Neural cell (in vitro differentiated cells): ENCODE data around the gene SCYL1. TPM values are rescaled to one million over a fixed set of nuclear protein-coding genes. Genes with fewer than 3 reads are reported as not detected.

Experiments
- H2AFZ ChIP-seq: fragments of 200-600, 300-800 bp; sonication (generic), shearing (Covaris generic); 2 replicates; pipeline ENCODE4 v1.6.0; 2014; ENCODE audit warnings: low read depth, mild to moderate bottlenecking, antibody characterized with exemption, low read length, moderate library complexity
- H3F3A ChIP-seq: fragments of 200-600 bp; shearing (Covaris generic); 2 replicates; pipeline ENCODE4 v1.6.1; 2016; ENCODE audit warnings: mild to moderate bottlenecking, moderate library complexity, mixed read lengths, antibody characterized with exemption, low read length; ENCODE audit not compliant: insufficient read depth, poor library complexity, severe bottlenecking
- H3K27ac ChIP-seq: fragments of 200-600, 300-800 bp; sonication (generic), shearing (Covaris generic); 2 replicates; pipeline ENCODE4 v1.5.1; 2014; ENCODE audit warnings: mild to moderate bottlenecking, low read length, moderate library complexity
- H3K27me3 ChIP-seq: fragments of 300-800, 200-600 bp; sonication (generic), shearing (Covaris generic); 2 replicates; pipeline ENCODE4 v1.6.0; 2014; ENCODE audit warnings: mild to moderate bottlenecking, low read depth, low read length, moderate library complexity; ENCODE audit not compliant: insufficient read depth
- H3K36me3 ChIP-seq: fragments of 300-800, 200-600 bp; sonication (generic), shearing (Covaris generic); 2 replicates; pipeline ENCODE4 v1.5.1; 2014; ENCODE audit warnings: mild to moderate bottlenecking, antibody characterized with exemption, low read length, moderate library complexity; ENCODE audit not compliant: insufficient read depth
- H3K4me2 ChIP-seq: fragments of 300-800, 200-600 bp; sonication (generic), shearing (Covaris generic); 2 replicates; pipeline ENCODE4 v1.6.0; 2014; ENCODE audit warnings: mild to moderate bottlenecking, low read length
- H3K4me3 ChIP-seq: fragments of 300-800, 200-600 bp; sonication (generic), shearing (Covaris generic); 2 replicates; pipeline ENCODE4 v1.5.1; 2014; ENCODE audit warnings: mild to moderate bottlenecking, low read length, moderate library complexity
- H3K79me2 ChIP-seq: fragments of 200-600 bp; shearing (Covaris generic); replicated peaks from 2 replicates; pipeline ENCODE4 v1.6.0; 2014; ENCODE audit warnings: mild to moderate bottlenecking, low read length, moderate library complexity; ENCODE audit not compliant: insufficient read depth
- H3K9ac ChIP-seq: fragments of 300-800, 200-600 bp; sonication (generic), shearing (Covaris generic); 2 replicates; pipeline ENCODE4 v1.6.1; 2016; ENCODE audit warnings: mild to moderate bottlenecking, low read length, mixed read lengths
- H3K9me2 ChIP-seq: fragments of 200-600 bp; shearing (Covaris generic); 2 replicates; pipeline ENCODE4 v1.6.1; 2016; ENCODE audit warnings: mild to moderate bottlenecking, low read length, mixed read lengths; ENCODE audit not compliant: insufficient read depth
- H3K9me3 ChIP-seq: fragments of 200-600, 300-800 bp; sonication (generic), shearing (Covaris generic); 2 replicates; pipeline ENCODE4 v1.6.1; 2016; ENCODE audit warnings: mild to moderate bottlenecking, mixed run types, low read length, moderate library complexity, mixed read lengths
- H4K20me1 ChIP-seq: fragments of 200-600 bp; shearing (Covaris generic); 2 replicates; pipeline ENCODE4 v1.6.1; 2016; ENCODE audit warnings: mild to moderate bottlenecking, mixed run types; ENCODE audit not compliant: insufficient read depth
- EZH2 ChIP-seq: fragments of 200-600, 300-800 bp; shearing (Covaris generic), sonication (generic); IDR thresholded peaks from 2 replicates; pipeline ENCODE4 v1.6.1; 2014; ENCODE audit warnings: antibody characterized with exemption, low read length, borderline replicate concordance, mild to moderate bottlenecking; ENCODE audit not compliant: insufficient read depth, poor library complexity, severe bottlenecking
- MXI1 ChIP-seq: fragments of 450-650 bp; conservative IDR thresholded peaks from 2 replicates; pipeline ENCODE4 v1.6.1; 2014; ENCODE audit warnings: antibody characterized with exemption, mild to moderate bottlenecking; ENCODE audit not compliant: poor library complexity, severe bottlenecking
- POLR2AphosphoS5 ChIP-seq: IDR thresholded peaks from 2 replicates; pipeline ENCODE4 v1.6.1; 2012
- RAD21 ChIP-seq: fragments of 450-650 bp; conservative IDR thresholded peaks from 2 replicates; pipeline ENCODE4 v1.6.1; 2014; ENCODE audit warnings: antibody characterized with exemption, mild to moderate bottlenecking, moderate library complexity
- SMC3 ChIP-seq: fragments of 450-650 bp; conservative IDR thresholded peaks from 2 replicates; pipeline ENCODE4 v1.6.1; 2014; ENCODE audit warnings: antibody characterized with exemption, mild to moderate bottlenecking, moderate library complexity; ENCODE audit not compliant: poor library complexity
- TAF1 ChIP-seq: IDR thresholded peaks from 2 replicates; pipeline ENCODE4 v1.6.1; 2012; ENCODE audit warnings: low read depth
- polyA plus RNA-seq: library from polyadenylated mRNA; depleted of rRNA; stranded (reverse); fragments of >200 nt; gene quantifications from 2 replicates; pipeline ENCODE4 v1.2.3, GENCODE V29; 2014
- TF ChIP-seq, protein P1 (sequence below): fragments of 450-650 bp; IDR thresholded peaks from 2 replicates; pipeline ENCODE4 v1.5.1; 2014; ENCODE audit warnings: antibody characterized with exemption, mild to moderate bottlenecking, moderate library complexity; ENCODE audit not compliant: poor library complexity, severe bottlenecking
- TF ChIP-seq, protein P2 (sequence below): IDR thresholded peaks from 2 replicates; pipeline ENCODE4 v1.6.1; 2012; ENCODE audit warnings: borderline replicate concordance

Gene SCYL1
- polyA plus RNA-seq, 1 donor from 2014 or later, result 48.3 TPM

DNA sequence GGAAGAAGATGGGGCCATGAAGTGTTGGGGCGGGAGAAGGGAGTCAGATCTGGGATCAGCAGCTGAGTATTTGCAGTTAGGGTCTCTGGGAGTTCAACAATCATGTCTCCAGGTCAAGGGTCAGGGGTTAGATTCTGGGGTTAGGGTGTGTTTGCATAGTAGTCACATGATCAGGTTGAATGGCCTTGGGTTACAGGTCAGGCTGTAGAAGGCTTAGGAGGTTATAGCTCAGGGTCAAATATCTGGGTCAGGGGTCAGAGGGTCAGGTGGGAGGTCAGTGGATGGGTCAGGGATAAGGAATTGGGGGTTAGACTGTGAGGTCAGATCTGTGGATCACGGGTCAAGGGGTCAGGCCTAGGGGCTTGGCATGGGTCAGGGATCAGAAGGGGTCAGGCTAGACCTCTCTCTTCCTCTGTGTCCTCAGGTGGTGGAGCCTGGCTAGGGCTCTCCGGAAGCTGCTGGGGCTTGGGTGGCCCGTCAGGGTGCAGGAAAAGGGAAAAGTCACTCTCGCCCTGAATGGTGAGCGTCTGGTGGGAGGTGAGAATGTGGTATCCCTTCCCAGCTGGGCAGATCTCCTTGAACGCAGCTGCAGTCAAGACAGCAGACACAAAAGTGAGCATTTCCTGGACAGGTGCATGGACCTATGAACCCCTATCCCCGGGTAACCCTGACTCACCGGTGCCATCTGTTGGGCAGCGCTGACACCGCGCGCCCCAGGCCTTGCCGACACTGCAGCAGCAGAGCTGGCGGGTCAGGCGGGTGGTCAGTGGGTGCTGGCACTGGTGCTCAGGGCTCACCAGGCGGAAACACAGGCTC, 26.9 kb downstream of the SCYL1 start:
- Histone ChIP-seq H3K4me3 (no peak overlapping the region), H3F3A (no peaks in the 10 kb centered on the region), H2AFZ (no peak overlapping the region), H3K9me2 (no peaks in the 10 kb centered on the region), H3K4me2 (no peak overlapping the region), H3K79me2 (no peaks in the 10 kb centered on the region), H3K27ac (no peak overlapping the region), H3K9ac (no peak overlapping the region), H3K36me3 (no peaks in the 10 kb centered on the region), H3K9me3 (no peaks in the 10 kb centered on the region), H3K27me3 (peaks cover 7% of the 10 kb centered on the region), H4K20me1 (no peaks in the 10 kb centered on the region)
- no peak for TF ChIP-seq RAD21
- no peak for TF ChIP-seq TAF1
- TF ChIP-seq, protein P1, sequence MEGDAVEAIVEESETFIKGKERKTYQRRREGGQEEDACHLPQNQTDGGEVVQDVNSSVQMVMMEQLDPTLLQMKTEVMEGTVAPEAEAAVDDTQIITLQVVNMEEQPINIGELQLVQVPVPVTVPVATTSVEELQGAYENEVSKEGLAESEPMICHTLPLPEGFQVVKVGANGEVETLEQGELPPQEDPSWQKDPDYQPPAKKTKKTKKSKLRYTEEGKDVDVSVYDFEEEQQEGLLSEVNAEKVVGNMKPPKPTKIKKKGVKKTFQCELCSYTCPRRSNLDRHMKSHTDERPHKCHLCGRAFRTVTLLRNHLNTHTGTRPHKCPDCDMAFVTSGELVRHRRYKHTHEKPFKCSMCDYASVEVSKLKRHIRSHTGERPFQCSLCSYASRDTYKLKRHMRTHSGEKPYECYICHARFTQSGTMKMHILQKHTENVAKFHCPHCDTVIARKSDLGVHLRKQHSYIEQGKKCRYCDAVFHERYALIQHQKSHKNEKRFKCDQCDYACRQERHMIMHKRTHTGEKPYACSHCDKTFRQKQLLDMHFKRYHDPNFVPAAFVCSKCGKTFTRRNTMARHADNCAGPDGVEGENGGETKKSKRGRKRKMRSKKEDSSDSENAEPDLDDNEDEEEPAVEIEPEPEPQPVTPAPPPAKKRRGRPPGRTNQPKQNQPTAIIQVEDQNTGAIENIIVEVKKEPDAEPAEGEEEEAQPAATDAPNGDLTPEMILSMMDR, result peak; percentile 29
- TF ChIP-seq, protein P2, sequence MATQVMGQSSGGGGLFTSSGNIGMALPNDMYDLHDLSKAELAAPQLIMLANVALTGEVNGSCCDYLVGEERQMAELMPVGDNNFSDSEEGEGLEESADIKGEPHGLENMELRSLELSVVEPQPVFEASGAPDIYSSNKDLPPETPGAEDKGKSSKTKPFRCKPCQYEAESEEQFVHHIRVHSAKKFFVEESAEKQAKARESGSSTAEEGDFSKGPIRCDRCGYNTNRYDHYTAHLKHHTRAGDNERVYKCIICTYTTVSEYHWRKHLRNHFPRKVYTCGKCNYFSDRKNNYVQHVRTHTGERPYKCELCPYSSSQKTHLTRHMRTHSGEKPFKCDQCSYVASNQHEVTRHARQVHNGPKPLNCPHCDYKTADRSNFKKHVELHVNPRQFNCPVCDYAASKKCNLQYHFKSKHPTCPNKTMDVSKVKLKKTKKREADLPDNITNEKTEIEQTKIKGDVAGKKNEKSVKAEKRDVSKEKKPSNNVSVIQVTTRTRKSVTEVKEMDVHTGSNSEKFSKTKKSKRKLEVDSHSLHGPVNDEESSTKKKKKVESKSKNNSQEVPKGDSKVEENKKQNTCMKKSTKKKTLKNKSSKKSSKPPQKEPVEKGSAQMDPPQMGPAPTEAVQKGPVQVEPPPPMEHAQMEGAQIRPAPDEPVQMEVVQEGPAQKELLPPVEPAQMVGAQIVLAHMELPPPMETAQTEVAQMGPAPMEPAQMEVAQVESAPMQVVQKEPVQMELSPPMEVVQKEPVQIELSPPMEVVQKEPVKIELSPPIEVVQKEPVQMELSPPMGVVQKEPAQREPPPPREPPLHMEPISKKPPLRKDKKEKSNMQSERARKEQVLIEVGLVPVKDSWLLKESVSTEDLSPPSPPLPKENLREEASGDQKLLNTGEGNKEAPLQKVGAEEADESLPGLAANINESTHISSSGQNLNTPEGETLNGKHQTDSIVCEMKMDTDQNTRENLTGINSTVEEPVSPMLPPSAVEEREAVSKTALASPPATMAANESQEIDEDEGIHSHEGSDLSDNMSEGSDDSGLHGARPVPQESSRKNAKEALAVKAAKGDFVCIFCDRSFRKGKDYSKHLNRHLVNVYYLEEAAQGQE, result no peak

DNA sequence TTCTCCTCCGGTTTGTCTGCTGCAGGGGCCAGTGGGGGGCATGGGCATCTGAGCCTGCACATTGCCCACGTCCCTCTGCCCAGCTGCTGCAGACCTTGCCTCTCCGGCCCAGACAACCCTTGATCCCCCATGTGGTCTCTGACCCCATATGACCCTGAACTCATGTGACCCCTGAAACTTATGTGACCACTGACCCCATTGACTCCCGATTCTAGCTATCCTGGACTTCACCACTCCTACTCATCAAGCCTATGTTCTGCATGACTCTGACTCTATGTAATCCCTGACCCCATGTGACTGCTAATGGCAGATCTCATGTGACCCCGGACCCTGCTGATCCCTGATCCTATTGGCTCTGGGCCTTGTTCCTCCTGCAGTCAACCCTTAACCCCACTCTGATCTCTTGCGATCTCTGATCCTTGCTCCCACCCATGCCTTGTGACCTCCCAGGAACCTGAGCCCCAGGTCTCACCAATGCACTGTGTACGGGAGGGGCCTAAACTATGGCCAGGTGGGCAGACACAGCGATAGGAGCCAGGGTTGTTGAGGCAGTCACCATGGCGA, 27.6 kb downstream of the SCYL1 start:
- no peak overlapping the region for H2AFZ ChIP-seq
- no peak overlapping the region for H3K4me2 ChIP-seq
- H3K36me3 ChIP-seq, result no peaks in the 10 kb centered on the region
- TF ChIP-seq, protein P1, result no peak
- TF ChIP-seq TAF1 (no peak), POLR2AphosphoS5 (no peak), EZH2 (no peak), MXI1 (no peak), SMC3 (no peak)
- peaks cover 7% of the 10 kb centered on the region for H3K27me3 ChIP-seq
- H3F3A ChIP-seq, result no peaks in the 10 kb centered on the region
- H3K9ac ChIP-seq, result no peak overlapping the region
- no peaks in the 10 kb centered on the region for H3K9me3 ChIP-seq
- H3K79me2 ChIP-seq, result no peaks in the 10 kb centered on the region
- no peak overlapping the region for H3K4me3 ChIP-seq
- H4K20me1 ChIP-seq, result no peaks in the 10 kb centered on the region
- no peaks in the 10 kb centered on the region for H3K9me2 ChIP-seq
- H3K27ac ChIP-seq, result no peak overlapping the region
